ENCODE data around the gene SPPL2A. TPM values are rescaled to one million over a fixed set of nuclear protein-coding genes. Genes with fewer than 3 reads are reported as not detected.

The SPPL2A gene
- total and polyA plus RNA-seq, 2 of the 13 experiments (the other 11 are each of a cell fraction or from before 2014, with no cell fraction given) = 80.5 to 105 TPM

DNA sequence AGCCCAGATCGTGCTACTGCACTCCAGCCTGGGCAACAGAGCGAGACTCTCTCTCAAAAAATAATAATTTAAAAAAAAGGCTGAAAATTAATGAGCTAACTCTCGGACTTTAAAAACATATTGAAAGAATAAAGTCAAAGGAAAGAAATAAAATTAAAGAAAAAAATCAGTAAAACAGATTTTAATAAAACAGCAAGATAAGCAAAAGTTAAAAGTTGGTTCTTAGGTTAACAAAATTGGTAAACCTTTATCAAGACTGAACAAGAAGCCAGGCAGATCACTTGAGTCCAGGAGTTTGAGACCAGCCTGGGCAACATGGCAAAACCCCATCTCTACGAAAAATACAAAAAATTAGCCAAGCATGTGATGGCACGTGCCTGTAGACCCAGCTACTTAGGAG is 99.6 kb downstream of the SPPL2A start:
- H3K4me2 ChIP-seq (ENCODE audit: low read depth, low read length) = no peak overlapping the region
- H3K27ac ChIP-seq (ENCODE audit: extremely low read length, insufficient read depth, low read length) = no peak overlapping the region
- POLR2A ChIA-PET = no interaction called here
- H2AFZ ChIP-seq (ENCODE audit: low read length) = no peak overlapping the region
- ATAC-seq = no peak
- no peaks in the 10 kb centered on the region for H3K9me3 ChIP-seq (ENCODE audit: low read length)
- TF ChIP-seq MAFF (IDR thresholded peaks at IDR 0.05; ENCODE audit: low read depth, low read length) (0 out of 2 replicates have a peak, but pooled peaks have one; percentile 5), MAX (IDR thresholded peaks at IDR 0.05) (no peak), MAFK (conservative IDR thresholded peaks at IDR 0.05 in 1 of 2, IDR thresholded peaks at IDR 0.05 in 1 of 2; ENCODE audit: low read length in 2 of 2) (peak in 1 of 2 experiments; percentile 47; a peak in 2 of 4 replicates)
- no peaks in the 10 kb centered on the region for H4K20me1 ChIP-seq (ENCODE audit: insufficient read depth, low read length)
- no peak for DNase-seq (ENCODE audit: low spot score)
- no peaks in the 10 kb centered on the region for H3K27me3 ChIP-seq (ENCODE audit: control insufficient read depth in 1 of 2, insufficient read depth in 2 of 2, low read length in 2 of 2)
- H3K79me2 ChIP-seq (ENCODE audit: insufficient read depth, low read length) = peaks cover 19% of the 10 kb centered on the region
- 0 out of 2 replicates have a peak, but pooled peaks cover 7% of the 10 kb centered on the region for H3K4me1 ChIP-seq (ENCODE audit: insufficient read depth, low read length)
- CTCF ChIA-PET (ENCODE audit: low intra/inter-chr PET ratio, low total read pairs) = no interaction called here
- in situ Hi-C loops (cut with HindIII; ENCODE audit: extremely low pct_ligation_motif_present, low pct_unique_long_range_greater_than_20kb) (no loop called here), intact Hi-C loops (cut with micrococcal nuclease; ENCODE audit: unreplicated experiment) (no loop called here)
- FAIRE-seq = no peak
- H3K9ac ChIP-seq (ENCODE audit: insufficient read depth, low read depth, low read length) = no peak overlapping the region
- no peak overlapping the region for H3K4me3 ChIP-seq (replicated peaks in 1 of 3; ENCODE audit: insufficient read depth in 1 of 3, low read depth in 2 of 3, low read length in 3 of 3)
- WGBS (ENCODE audit: low lambda C conversion rate) = 95% methylated on average over 5 of the region's 5 CpGs
- no TSS peak for BruUV-seq (replicated peaks)
- H3K36me3 ChIP-seq (replicated peaks in 1 of 2; ENCODE audit: control insufficient read depth in 1 of 2, insufficient read depth in 2 of 2, low read length in 2 of 2) = peaks cover 2 to 18% of the 10 kb centered on the region in 2 experiments; a peak in 4 of 5 replicates

DNA sequence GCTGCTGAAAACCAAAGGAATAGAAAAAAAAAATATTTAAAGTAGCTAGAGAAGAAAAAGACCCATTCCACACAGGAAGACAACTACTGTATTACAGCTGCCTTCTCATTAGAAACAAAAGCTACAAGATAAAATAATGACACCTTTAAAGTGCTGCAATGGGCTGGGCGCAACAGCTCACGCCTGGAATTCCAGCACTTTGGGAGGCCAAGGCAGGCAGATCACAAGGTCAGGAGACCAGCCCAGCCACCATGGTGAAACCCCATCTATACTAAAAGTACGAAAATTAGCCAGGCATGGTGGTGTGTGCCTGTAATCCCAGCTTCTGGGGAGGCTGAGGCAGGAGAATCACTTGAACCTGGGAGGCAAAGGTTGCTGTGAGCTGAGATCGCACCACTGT is 110.0 kb downstream of the SPPL2A start:
- Histone ChIP-seq H2AFZ (ENCODE audit: low read length) (no peak overlapping the region), H3K4me1 (ENCODE audit: insufficient read depth, low read length) (peaks cover 7% of the 10 kb centered on the region), H3K27ac (ENCODE audit: extremely low read length, insufficient read depth, low read length) (no peak overlapping the region), H3K9me3 (ENCODE audit: low read length) (no peaks in the 10 kb centered on the region), H3K36me3 (replicated peaks in 1 of 2; ENCODE audit: control insufficient read depth in 1 of 2, insufficient read depth in 2 of 2, low read length in 2 of 2) (peaks cover 18 to 57% of the 10 kb centered on the region in 2 experiments), H3K27me3 (ENCODE audit: control insufficient read depth in 1 of 2, insufficient read depth in 2 of 2, low read length in 2 of 2) (no peaks in the 10 kb centered on the region), H3K79me2 (ENCODE audit: insufficient read depth, low read length) (peaks cover 2% of the 10 kb centered on the region), H3K4me3 (replicated peaks in 1 of 3; ENCODE audit: insufficient read depth in 1 of 3, low read depth in 2 of 3, low read length in 3 of 3) (no peak overlapping the region), H3K9ac (ENCODE audit: insufficient read depth, low read depth, low read length) (no peak overlapping the region), H3K4me2 (ENCODE audit: low read depth, low read length) (no peak overlapping the region), H4K20me1 (ENCODE audit: insufficient read depth, low read length) (no peaks in the 10 kb centered on the region)
- DNase-seq (ENCODE audit: low spot score) = no peak
- no TSS peak for BruUV-seq (replicated peaks)
- no peak for ATAC-seq
- WGBS (ENCODE audit: low lambda C conversion rate) = 94% methylated on average over 4 of the region's 4 CpGs
- POLR2A ChIA-PET = no interaction called here
- in situ Hi-C loops (cut with HindIII; ENCODE audit: extremely low pct_ligation_motif_present, low pct_unique_long_range_greater_than_20kb) = no loop called here
- CTCF ChIA-PET (ENCODE audit: low intra/inter-chr PET ratio, low total read pairs) = no interaction called here
- intact Hi-C loops (cut with micrococcal nuclease; ENCODE audit: unreplicated experiment) = no loop called here
- FAIRE-seq = no peak
- TF ChIP-seq CBX2 (IDR thresholded peaks at IDR 0.05; ENCODE audit: low read depth, low read length) (no peak), CBX2 (CRISPR knock-in tag; IDR thresholded peaks at IDR 0.05; ENCODE audit: low read depth) (no peak), ATF6 (CRISPR knock-in tag; conservative IDR thresholded peaks at IDR 0.05) (no peak), ZNF260 (CRISPR knock-in tag; IDR thresholded peaks at IDR 0.05; ENCODE audit: borderline replicate concordance, low read depth) (no peak), ATM (IDR thresholded peaks at IDR 0.05; ENCODE audit: borderline replicate concordance) (no peak), SRSF4 (IDR thresholded peaks at IDR 0.05; ENCODE audit: low read depth, low read length, poor library complexity, severe bottlenecking) (no peak), ZNF749 (CRISPR knock-in tag; IDR thresholded peaks at IDR 0.05; ENCODE audit: borderline replicate concordance) (no peak), ZNF30 (CRISPR knock-in tag; IDR thresholded peaks at IDR 0.05) (no peak), SUZ12 (IDR thresholded peaks at IDR 0.05; ENCODE audit: low read depth, low read length) (no peak), KDM3A (CRISPR knock-in tag; IDR thresholded peaks at IDR 0.05; ENCODE audit: low read depth) (no peak), ZNF83 (CRISPR knock-in tag; IDR thresholded peaks at IDR 0.05; ENCODE audit: borderline replicate concordance) (no peak), REL (CRISPR knock-in tag; conservative IDR thresholded peaks at IDR 0.05) (no peak), ZBTB42 (CRISPR knock-in tag; IDR thresholded peaks at IDR 0.05) (no peak), MED8 (CRISPR knock-in tag; IDR thresholded peaks at IDR 0.05; ENCODE audit: insufficient replicate concordance) (no peak)

All from HepG2 (cell line).